HG03045 (cell line): ENCODE results near the gene BMP8B.

ENCODE experiments used
- ATAC-seq: cut with Tn5 transposase; IDR thresholded peaks from one replicate; pipeline ENCODE4 v1.9.1; 2021; ENCODE audit warnings: mild to moderate bottlenecking, moderate library complexity; ENCODE audit not compliant: unreplicated experiment

Gene BMP8B

DNA sequence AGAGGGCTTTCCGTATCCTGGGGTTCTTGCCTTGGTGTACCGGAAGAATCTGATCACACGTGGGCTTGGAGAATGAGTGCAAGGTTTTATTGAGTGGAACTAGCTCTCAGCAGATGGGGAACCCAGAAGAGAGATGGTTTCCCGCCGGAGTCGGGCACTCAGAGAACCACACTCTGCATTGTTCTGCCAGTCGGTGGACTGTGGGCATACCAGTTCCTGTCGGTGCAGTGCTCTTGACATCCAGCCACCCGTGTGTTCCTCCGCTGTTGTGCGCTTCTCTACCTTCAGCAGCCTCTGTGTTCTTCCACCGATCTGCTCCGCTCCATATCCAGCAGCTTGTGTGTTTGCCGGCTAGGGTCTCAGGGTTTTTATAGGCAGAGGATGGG is 60.7 kb downstream of the BMP8B start:
- ATAC-seq: no peak

GRCh38 chr1:39727221-39727931 is 61.3 kb downstream of the BMP8B start:
- no peak for ATAC-seq

GRCh38 chr1:39726600-39726999 is 62.1 kb downstream of the BMP8B start:
- no peak for ATAC-seq

GRCh38 chr1:39722495-39722894 is 66.2 kb downstream of the BMP8B start:
- ATAC-seq: no peak

- ATAC-seq: no peak
Measured at GRCh38 chr1:39721664-39722063, 67.0 kb downstream of the BMP8B start.

DNA sequence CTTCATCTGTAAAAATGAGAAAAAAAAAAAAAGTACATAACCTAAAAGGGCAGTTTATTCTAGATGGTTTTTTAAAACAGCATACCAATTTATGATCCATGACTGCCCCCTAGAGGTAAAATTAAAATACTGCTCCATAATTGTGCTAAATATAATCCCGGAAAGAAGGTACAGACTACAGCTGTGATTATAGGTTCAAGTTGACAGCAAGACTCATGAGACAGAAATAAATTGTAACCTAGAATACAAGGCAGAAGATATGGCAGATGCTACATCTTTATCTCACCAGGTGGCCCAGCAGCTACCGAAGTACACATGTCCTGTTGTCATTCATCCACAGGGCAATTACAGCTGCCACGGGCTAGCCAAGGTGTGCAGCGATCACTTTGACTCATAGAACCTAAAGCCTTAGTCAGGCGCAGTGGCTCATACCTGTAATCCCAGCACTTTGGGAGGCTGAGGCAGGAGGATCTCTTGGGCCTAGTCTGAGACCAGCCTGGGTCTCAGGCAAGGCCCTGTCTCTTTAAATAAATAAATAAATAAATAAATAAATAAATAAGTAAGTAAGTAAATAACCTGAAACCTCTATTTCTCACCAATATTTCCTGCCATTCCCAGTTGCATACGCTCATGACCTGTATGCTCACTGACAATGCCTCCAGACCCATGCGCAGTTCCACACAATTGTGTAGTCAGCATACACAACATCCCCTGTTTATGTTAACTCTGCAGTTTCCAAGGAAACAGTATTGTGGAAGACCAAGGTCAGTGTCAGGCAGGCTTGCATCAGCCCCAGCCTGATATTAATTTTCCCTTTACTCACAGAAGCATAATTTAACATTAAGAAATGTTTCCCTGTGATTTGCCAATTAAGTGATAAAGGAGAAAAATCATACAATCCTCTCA is 68.3 kb downstream of the BMP8B start:
- no peak for ATAC-seq

DNA sequence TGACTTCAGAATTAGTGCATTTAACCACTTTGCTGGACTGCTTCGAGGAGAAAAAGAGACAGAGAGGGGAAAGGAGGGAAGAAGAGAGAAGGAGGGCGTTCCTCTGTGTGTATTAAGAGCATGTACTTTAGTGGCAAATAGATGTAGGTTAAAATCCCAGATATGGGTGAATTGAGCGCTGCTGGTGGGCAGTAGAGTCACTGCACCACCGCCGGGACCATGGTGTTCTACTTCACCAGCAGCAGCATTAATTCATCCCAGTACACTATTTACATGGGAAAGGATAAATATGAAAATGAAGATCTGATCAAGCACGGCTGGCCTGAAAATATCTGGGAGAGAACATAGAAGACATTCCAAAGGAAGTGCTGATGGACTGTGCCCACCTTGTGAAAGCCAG is 70.9 kb downstream of the BMP8B start:
- ATAC-seq: no peak

- no peak for ATAC-seq
Measured at GRCh38 chr1:39713557-39713956, 75.1 kb downstream of the BMP8B start.

DNA sequence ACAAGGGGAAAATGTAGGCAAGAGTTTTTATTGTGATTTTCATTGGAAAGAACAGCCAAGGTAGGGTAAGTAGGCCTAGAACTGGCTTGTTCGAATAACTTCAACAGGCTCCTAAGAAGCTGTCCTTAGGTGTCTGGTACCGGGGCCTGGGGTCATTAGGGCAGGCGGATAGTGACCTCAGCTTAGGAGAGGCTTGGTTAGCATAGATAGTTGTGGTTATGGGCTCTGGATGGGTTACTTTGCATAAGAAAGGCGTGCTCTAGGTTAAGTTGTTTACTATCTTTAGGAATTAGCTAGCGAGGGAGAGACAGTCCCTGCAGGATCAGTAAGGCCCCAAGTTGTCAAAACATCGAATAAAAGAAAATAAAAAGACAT is 76.7 kb downstream of the BMP8B start:
- no peak for ATAC-seq

DNA sequence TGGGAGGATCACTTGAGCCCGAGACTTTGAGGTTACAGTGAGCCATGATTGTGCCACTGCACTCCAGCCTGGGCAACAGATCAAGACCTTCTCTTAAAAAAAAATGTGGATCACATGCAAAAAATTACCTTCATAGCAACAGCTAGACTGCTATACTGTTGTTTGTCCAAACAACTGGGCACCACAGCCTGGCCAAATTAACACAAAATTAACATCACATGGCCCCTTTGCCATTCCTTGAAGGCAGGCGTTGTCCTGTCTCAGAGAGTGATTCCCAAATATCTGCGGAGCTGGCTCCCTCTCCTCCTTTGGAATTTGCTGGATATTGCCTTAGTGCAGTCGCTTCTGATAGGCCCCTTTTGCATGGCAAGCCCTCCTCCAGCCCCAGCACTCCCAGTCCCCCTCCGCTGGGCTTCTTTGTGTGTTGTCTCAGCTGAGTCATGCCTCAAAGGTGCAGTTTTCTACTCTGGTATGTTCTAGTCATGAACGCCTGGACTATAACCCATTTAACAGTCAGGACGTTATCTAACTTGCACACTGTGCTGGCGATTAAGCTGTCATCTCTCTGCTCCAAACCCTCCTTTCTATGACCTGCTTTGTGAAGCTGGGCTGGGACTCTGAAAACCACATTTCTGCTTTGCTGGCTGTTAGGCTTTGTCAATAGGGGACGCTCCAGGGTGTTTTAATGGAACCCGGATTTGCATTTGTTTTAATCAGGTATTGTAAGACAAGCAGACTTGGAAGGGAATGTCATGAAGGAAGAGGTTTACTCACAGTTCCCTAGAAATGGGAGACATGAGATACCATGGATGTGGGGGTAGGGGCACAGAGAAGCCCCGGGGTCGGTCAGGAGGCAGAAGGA is 77.3 kb downstream of the BMP8B start:
- no peak for ATAC-seq

DNA sequence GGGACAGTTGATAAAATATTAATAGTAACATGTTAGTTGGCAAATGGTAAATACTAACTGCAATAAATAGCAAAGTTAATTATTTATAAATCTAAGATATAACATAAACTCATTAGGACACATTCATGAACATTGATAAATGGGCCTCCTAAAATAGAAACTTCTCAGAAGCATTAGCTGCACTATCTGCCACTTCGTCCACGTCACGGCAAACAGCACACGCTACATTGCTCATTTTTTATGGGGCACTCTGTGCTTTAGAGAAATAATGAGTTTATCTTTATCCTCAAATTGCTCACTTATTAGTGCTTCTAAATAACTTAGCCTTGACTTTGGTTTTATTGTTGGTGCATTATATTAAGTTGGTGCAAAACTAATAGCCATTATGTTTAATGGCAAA is 81.2 kb downstream of the BMP8B start:
- ATAC-seq: no peak
